Measurements from ENCODE around the gene SETDB1. TPM values are rescaled to one million over a fixed set of nuclear protein-coding genes. Genes with fewer than 3 reads are reported as not detected.

SETDB1 gene
- polyA plus RNA-seq, 1 donor from 2014 or later: 39.1 TPM

DNA sequence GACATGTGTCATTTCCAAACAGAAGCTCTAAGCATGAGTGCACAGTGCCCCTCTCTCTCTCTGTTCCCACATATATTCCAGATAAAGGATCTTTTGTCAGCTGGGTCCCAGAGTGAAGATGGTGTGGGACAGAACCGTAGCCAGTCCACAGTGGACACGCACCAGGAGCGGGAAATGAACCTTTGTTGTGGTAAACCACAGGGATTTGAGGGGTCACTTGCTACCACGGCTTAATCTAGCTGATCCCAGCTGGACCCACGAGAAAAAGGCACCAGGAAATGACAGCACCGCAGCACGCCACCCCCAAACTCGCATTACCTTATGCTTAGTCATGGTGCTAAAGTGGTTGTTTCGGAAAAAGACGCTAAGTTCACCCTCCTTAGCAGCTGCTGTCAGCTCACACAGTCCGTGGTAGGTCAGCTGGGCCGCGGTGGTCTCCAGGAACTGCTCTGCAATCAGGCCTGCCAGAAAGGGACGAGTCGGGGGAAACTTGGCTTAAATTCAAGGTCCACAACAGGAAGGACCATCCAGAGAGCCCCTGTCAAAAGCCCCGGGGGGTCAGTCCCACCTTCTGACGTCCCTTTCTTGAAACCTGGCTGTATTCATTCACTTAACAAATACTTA lies 73.0 kb downstream of the SETDB1 start:
- Histone ChIP-seq H3K27ac (ENCODE audit: low read length) (no peak overlapping the region), H3K27me3 (ENCODE audit: insufficient read depth, low read depth, low read length) (no peaks in the 10 kb centered on the region), H4K20me1 (ENCODE audit: insufficient read depth) (no peaks in the 10 kb centered on the region), H3K9me2 (ENCODE audit: insufficient read depth, low read length) (no peaks in the 10 kb centered on the region), H2AFZ (ENCODE audit: low read depth, low read length) (no peak overlapping the region), H3F3A (ENCODE audit: insufficient read depth, low read length, poor library complexity, severe bottlenecking) (no peaks in the 10 kb centered on the region), H3K4me3 (ENCODE audit: low read length) (no peak overlapping the region), H3K79me2 (replicated peaks; ENCODE audit: insufficient read depth, low read length) (peaks cover 10% of the 10 kb centered on the region), H3K9me3 (ENCODE audit: low read length) (no peaks in the 10 kb centered on the region), H3K9ac (ENCODE audit: low read length) (no peak overlapping the region), H3K36me3 (ENCODE audit: insufficient read depth, low read length) (no peaks in the 10 kb centered on the region), H3K4me2 (ENCODE audit: low read length) (no peak overlapping the region)
- TF ChIP-seq EZH2 (IDR thresholded peaks at IDR 0.05; ENCODE audit: borderline replicate concordance, insufficient read depth, low read length, poor library complexity, severe bottlenecking) (no peak), POLR2AphosphoS5 (IDR thresholded peaks at IDR 0.05) (no peak), CTCF (IDR thresholded peaks at IDR 0.05; ENCODE audit: poor library complexity, severe bottlenecking) (no peak)
- TF ChIP-seq, protein P1, sequence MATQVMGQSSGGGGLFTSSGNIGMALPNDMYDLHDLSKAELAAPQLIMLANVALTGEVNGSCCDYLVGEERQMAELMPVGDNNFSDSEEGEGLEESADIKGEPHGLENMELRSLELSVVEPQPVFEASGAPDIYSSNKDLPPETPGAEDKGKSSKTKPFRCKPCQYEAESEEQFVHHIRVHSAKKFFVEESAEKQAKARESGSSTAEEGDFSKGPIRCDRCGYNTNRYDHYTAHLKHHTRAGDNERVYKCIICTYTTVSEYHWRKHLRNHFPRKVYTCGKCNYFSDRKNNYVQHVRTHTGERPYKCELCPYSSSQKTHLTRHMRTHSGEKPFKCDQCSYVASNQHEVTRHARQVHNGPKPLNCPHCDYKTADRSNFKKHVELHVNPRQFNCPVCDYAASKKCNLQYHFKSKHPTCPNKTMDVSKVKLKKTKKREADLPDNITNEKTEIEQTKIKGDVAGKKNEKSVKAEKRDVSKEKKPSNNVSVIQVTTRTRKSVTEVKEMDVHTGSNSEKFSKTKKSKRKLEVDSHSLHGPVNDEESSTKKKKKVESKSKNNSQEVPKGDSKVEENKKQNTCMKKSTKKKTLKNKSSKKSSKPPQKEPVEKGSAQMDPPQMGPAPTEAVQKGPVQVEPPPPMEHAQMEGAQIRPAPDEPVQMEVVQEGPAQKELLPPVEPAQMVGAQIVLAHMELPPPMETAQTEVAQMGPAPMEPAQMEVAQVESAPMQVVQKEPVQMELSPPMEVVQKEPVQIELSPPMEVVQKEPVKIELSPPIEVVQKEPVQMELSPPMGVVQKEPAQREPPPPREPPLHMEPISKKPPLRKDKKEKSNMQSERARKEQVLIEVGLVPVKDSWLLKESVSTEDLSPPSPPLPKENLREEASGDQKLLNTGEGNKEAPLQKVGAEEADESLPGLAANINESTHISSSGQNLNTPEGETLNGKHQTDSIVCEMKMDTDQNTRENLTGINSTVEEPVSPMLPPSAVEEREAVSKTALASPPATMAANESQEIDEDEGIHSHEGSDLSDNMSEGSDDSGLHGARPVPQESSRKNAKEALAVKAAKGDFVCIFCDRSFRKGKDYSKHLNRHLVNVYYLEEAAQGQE (IDR thresholded peaks at IDR 0.05; ENCODE audit: borderline replicate concordance): no peak

DNA sequence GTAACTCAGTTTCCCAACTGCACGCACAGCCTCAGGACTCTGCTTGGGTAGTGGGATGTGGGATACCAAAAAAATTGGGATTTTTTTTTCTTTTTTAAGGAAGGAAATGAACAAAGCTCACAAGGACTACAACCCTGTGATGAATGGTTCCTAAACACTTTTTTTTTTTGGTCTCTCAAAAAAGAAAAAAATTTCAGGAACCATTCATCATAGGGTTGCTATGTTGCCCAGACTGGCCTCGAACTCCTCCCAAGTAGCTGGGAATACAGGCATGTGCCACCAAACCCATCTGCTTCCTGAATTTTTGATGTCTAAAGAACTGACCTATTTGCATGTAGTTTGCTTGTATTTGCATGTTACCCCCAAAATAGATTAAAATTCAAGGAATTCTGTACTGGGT lies 73.8 kb downstream of the SETDB1 start:
- H3K27ac ChIP-seq (ENCODE audit: low read length): no peak overlapping the region
- H3F3A ChIP-seq (ENCODE audit: insufficient read depth, low read length, poor library complexity, severe bottlenecking): no peaks in the 10 kb centered on the region
- no peaks in the 10 kb centered on the region for H3K36me3 ChIP-seq (ENCODE audit: insufficient read depth, low read length)
- no peak overlapping the region for H3K4me2 ChIP-seq (ENCODE audit: low read length)
- H3K9me2 ChIP-seq (ENCODE audit: insufficient read depth, low read length): no peaks in the 10 kb centered on the region
- H3K9ac ChIP-seq (ENCODE audit: low read length): no peak overlapping the region
- H4K20me1 ChIP-seq (ENCODE audit: insufficient read depth): no peaks in the 10 kb centered on the region
- H3K4me3 ChIP-seq (ENCODE audit: low read length): no peak overlapping the region
- H3K79me2 ChIP-seq (replicated peaks; ENCODE audit: insufficient read depth, low read length): peaks cover 15% of the 10 kb centered on the region
- H2AFZ ChIP-seq (ENCODE audit: low read depth, low read length): no peak overlapping the region
- TF ChIP-seq RAD21 (conservative IDR thresholded peaks at IDR 0.05): no peak
- no peak for TF ChIP-seq POLR2AphosphoS5 (IDR thresholded peaks at IDR 0.05)
- TF ChIP-seq EP300 (conservative IDR thresholded peaks at IDR 0.05; ENCODE audit: poor library complexity, severe bottlenecking): no peak
- no peak for TF ChIP-seq TAF1 (IDR thresholded peaks at IDR 0.05; ENCODE audit: low read depth)
- no peak for TF ChIP-seq CTCF (IDR thresholded peaks at IDR 0.05; ENCODE audit: poor library complexity, severe bottlenecking)
- TF ChIP-seq EZH2 (IDR thresholded peaks at IDR 0.05; ENCODE audit: borderline replicate concordance, insufficient read depth, low read length, poor library complexity, severe bottlenecking): no peak
- no peak for TF ChIP-seq SMC3 (conservative IDR thresholded peaks at IDR 0.05; ENCODE audit: poor library complexity)
- TF ChIP-seq, protein P1 (IDR thresholded peaks at IDR 0.05; ENCODE audit: borderline replicate concordance): no peak
- no peak for TF ChIP-seq MXI1 (conservative IDR thresholded peaks at IDR 0.05; ENCODE audit: poor library complexity, severe bottlenecking)
- no peaks in the 10 kb centered on the region for H3K9me3 ChIP-seq (ENCODE audit: low read length)
- H3K27me3 ChIP-seq (ENCODE audit: insufficient read depth, low read depth, low read length): no peaks in the 10 kb centered on the region

Measured in neural cell (in vitro differentiated cells).